Esophagus muscularis mucosa (tissue), 4 donors: ENCODE results near the gene CRYAA. TPM values are rescaled to one million over a fixed set of nuclear protein-coding genes. Genes with fewer than 3 reads are reported as not detected.
"Not testable (repeated sequence)": the region's sequence is repeated elsewhere in the genome, so short reads cannot be mapped to it uniquely, and the experiment has no call there.

Experiments used
- DNase-seq: peaks from one replicate; pipeline ENCODE4 v3.0.0-alpha.2; 2017; ENCODE audit errors: extremely low spot score
- H3K27ac ChIP-seq, 4 donors: fragments of 200-600 bp; sonication (generic); replicated peaks in 1 of 4; 1 replicate in 3 of 4; 2 replicates in 1 of 4; pipeline ENCODE4 v1.5.1; 2016 to 2019; ENCODE audit warnings: mild to moderate bottlenecking in 1 of 4
- H3K27me3 ChIP-seq, 4 donors: fragments of 200-600 bp; sonication (generic); one replicate each; pipeline versions ENCODE4 v1.5.1 to v1.6.0; 2016 to 2019
- H3K36me3 ChIP-seq, 4 donors: fragments of 200-600 bp; sonication (generic); one replicate each; pipeline ENCODE4 v1.5.1; 2016 to 2019
- H3K4me1 ChIP-seq, 4 donors: fragments of 200-600 bp; sonication (generic); one replicate each; pipeline ENCODE4 v1.5.1; 2016 to 2019
- H3K4me3 ChIP-seq, 4 donors: fragments of 200-600 bp; sonication (generic); 1 replicate in 2 of 4; 2 replicates in 2 of 4; pipeline ENCODE4 v1.5.1; 2016 to 2019; ENCODE audit warnings: mild to moderate bottlenecking in 4 of 4, moderate library complexity in 1 of 4
- H3K9me3 ChIP-seq, 4 donors: fragments of 200-600 bp; sonication (generic); 1 replicate in 3 of 4; 2 replicates in 1 of 4; pipeline ENCODE4 v1.5.1; 2016 to 2019
- WGBS: methylation state at CpG from one replicate; pipeline ENCODE4 v1.1.5; 2018; 5-methylcytosine and 5-hydroxymethylcytosine counted together
- intact Hi-C: fragments of 100-400 bp; cut with DNase I; formaldehyde crosslinking; loops from one replicate; pipeline ENCODE4 v1.15.1; 2023
- total RNA-seq, 4 donors: library from RNA; depleted of rRNA; stranded (reverse); fragments of >200 nt; gene quantifications; one replicate each; pipeline versions ENCODE4 v1.1.0 to v1.2.1, GENCODE V29; 2016

The CRYAA gene
- total RNA-seq, 4 donors from 2014 or later = not detected

DNA sequence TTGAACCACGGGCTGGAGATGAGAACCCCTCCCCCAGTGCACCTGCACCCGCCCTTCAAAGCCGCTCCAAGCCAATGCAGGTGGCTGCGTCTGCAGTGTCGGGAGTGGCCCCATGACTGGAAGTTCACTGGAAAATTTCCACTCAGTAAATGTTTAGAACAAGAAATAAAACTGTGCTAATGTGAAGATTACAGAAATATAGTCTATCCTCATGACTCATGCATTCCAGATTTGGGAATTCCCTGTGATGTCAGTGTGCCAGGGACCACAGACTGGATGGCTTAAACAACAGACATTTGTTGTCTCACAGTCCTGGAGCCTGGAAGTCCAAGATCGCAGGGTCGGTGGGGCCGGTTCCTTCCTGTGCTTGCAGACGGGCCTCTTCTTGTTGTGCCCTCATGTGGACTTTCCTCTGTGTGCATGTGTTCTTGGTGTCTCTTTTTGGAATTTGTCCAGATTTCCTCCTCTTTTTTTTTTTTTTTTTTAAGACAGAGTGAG, 6.1 kb upstream of the CRYAA start:
- WGBS = no CpG with 5 or more reads among the region's 9 CpGs
- H3K36me3 ChIP-seq, H3K27ac ChIP-seq, H3K4me1 ChIP-seq, DNase-seq, intact Hi-C loops, H3K27me3 ChIP-seq, H3K9me3 ChIP-seq, H3K4me3 ChIP-seq: not testable (repeated sequence)

DNA sequence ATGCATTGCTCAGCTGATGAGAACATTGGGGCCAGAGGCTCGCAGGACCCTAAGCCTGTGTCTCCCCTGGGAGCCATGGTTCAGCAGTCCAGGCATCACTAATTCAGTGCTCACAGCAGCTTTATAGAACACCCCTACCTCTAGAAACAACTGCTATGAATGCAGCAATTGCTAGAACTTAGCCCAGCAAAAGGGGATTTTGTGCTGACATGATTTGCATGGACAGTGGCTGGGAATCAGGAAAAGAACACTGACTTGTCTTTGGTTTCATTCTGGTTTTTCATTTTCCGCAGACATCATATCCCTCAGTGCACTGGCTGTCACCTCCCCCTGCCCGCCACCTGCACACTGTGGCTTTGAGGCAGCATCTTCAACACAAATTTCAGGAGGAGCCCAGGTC, 4.0 kb upstream of the CRYAA start:
- intact Hi-C loops, DNase-seq, H3K27ac ChIP-seq, H3K27me3 ChIP-seq, H3K4me3 ChIP-seq, H3K9me3 ChIP-seq, H3K4me1 ChIP-seq, H3K36me3 ChIP-seq: not testable (repeated sequence)
- WGBS = no CpG with 5 or more reads among the region's 3 CpGs

DNA sequence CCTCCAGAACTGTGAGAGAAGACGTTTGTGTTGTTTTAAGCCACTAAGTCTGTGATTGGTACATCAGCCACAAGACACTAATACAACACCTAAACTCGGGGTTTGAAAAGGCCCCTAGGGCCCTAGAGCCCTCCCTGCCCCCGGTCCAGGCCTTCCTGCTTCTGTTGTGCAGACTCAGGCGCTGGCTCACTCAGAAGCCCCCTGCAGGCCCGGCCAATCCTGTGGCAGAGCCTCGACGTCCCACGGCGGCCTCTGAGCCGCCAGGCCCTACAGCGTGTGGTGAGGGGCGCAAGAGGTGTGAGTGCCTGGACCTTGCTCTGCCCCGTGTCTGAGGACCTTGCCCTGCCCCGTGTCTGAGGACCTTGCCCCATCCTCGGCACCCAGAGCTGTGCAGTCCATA, 3.1 kb upstream of the CRYAA start:
- WGBS = no CpG with 5 or more reads among the region's 15 CpGs
- H3K36me3 ChIP-seq, DNase-seq, H3K9me3 ChIP-seq, H3K27me3 ChIP-seq, H3K27ac ChIP-seq, H3K4me3 ChIP-seq, H3K4me1 ChIP-seq, intact Hi-C loops: not testable (repeated sequence)

DNA sequence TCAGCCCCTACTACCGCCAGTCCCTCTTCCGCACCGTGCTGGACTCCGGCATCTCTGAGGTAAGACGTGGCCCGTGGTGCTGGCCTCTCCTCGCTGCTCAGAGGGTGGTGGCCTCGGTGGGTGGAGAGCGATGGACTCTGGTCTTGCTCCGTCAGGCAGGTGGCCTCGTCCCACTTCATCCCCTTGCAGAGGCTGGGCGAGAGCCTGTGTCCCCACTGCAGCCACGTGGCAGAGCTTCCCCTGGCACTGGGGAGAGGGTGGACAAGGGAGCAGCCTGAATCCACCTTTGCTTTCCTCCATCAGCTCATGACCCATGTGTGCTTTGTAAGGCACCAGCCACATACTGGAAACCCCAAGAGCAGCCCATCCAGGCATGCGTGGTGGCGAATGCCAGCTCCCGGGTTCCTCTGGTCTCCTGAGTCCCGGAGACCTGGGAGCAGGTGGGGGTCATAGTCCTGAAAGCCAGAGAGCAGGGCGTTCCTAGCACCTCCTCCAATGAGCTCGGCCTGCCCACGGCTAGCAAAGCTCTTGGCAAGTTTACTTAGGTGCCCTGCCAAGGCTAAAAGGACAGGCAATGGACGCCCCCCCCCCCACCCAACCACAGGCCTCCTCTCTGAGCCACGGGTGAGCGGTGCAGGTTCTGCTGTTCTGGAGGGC, 550 bp downstream of the CRYAA start:
- no CpG with 5 or more reads among the region's 23 CpGs for WGBS
- DNase-seq = not testable (repeated sequence)

DNA sequence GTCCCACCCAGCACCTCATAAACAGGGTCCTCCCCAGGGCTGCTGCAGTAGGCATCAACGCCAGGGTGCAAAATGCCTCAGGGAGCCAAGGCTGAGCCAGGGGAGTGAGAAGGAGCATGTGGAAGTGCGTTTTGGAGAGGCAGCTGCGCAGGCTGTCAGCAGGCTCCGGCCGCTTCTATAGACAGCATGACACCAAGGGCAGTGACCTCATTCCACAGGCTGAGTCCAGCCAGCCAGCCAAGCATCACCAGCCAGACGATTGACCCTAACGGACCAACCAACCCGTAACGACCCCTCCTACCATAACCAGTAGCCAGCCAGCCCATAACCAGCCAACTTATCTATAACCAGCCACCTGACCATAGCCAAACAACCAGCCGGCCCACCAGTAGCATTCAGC, 1.1 kb downstream of the CRYAA start:
- H3K4me1 ChIP-seq, intact Hi-C loops, H3K4me3 ChIP-seq, DNase-seq, H3K27me3 ChIP-seq, H3K36me3 ChIP-seq, H3K9me3 ChIP-seq, H3K27ac ChIP-seq: not testable (repeated sequence)
- WGBS = no CpG with 5 or more reads among the region's 10 CpGs

More for the DNA sequence above, 550 bp downstream of the CRYAA start:
- H3K9me3 ChIP-seq, H3K27me3 ChIP-seq, H3K36me3 ChIP-seq, H3K4me3 ChIP-seq, H3K27ac ChIP-seq, intact Hi-C loops, H3K4me1 ChIP-seq: not testable (repeated sequence)

DNA sequence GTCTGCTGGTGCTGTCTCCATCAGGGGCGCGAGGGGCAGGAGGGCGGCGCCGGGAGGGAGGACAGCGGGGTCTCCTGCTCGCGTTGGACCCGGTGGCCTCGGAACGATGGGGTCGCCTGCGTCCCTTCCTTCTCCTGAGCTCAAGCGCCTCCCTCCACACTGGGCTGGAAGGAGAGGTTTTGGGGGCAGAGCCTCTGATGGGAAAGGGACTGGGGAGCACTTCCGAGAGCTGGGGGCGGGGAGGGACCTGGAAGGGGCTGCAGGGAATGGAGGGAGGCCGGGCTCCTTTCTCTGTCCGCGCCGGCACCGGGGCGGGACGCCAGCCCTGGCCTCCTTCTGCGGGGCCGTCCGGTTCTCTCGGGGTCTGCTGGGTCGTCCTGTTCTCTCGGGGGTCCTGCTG, 4.0 kb downstream of the CRYAA start:
- H3K9me3 ChIP-seq, H3K27me3 ChIP-seq, H3K27ac ChIP-seq, intact Hi-C loops, H3K4me1 ChIP-seq, DNase-seq, H3K4me3 ChIP-seq, H3K36me3 ChIP-seq: not testable (repeated sequence)
- WGBS = no CpG with 5 or more reads among the region's 29 CpGs

DNA sequence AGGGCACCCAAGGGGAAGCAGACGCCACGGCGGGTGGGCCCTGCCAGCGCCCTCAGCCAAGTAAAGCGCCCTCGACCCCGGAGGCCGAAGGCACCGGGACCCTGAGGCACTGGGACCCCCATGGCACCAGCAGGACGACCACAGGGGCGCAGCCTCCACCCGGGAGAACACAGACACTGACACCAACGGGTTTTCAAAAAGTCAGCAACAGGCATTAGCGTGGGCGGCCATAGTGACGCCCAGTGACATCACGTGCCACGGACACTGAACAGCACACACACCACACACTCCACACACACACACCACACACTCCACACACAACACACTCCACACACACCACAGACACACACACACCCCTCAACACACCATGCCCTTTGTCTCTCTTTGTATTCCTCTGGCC, 4.6 kb downstream of the CRYAA start:
- H3K4me1 ChIP-seq, DNase-seq, H3K9me3 ChIP-seq, H3K36me3 ChIP-seq, H3K27ac ChIP-seq, H3K4me3 ChIP-seq, H3K27me3 ChIP-seq, intact Hi-C loops: not testable (repeated sequence)
- no CpG with 5 or more reads among the region's 18 CpGs for WGBS

DNA sequence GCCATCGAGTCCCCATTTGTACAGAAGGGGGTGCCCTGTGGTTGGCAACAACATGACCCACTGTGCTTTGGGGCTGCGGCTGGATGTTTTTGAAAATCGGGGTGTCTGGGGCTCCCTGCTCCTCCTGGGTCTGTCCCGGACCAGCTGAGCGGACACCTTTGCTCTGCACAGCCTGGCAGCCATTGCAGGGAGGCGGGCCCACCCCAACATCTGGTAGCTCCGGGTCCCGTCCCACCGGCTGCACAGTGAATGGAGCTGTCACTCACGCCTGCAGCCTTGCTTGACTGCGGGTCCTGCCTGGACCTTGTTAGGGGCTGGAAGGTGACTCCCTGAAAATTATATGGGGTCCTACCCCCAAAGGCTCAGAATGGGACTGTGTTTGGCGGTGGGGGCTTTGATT, 5.1 kb downstream of the CRYAA start:
- no CpG with 5 or more reads among the region's 12 CpGs for WGBS
- DNase-seq, H3K27ac ChIP-seq, H3K4me3 ChIP-seq, H3K36me3 ChIP-seq, intact Hi-C loops, H3K4me1 ChIP-seq, H3K9me3 ChIP-seq, H3K27me3 ChIP-seq: not testable (repeated sequence)

DNA sequence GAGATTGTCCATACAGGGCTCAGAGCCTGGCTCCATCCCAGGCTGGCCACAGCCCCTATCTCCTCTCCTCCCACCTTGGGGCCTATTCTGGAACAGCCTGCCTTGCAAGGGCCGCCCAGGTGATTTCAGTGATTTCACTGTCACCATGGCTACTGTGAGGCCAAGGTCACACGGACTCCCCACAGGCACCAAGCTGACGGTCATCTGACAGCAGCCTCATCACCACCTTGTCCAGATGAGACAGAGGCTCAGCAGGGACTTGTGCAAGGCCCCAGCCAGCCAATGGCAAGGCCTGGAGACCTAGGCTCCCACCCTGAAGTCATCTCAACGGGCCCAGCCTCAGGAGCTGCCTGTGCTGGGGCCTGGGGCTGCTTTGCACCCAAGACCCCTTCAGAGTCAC, 6.2 kb downstream of the CRYAA start:
- H3K27ac ChIP-seq, H3K4me1 ChIP-seq, H3K4me3 ChIP-seq, H3K36me3 ChIP-seq, DNase-seq, H3K27me3 ChIP-seq, H3K9me3 ChIP-seq, intact Hi-C loops: not testable (repeated sequence)
- no CpG with 5 or more reads among the region's 4 CpGs for WGBS

DNA sequence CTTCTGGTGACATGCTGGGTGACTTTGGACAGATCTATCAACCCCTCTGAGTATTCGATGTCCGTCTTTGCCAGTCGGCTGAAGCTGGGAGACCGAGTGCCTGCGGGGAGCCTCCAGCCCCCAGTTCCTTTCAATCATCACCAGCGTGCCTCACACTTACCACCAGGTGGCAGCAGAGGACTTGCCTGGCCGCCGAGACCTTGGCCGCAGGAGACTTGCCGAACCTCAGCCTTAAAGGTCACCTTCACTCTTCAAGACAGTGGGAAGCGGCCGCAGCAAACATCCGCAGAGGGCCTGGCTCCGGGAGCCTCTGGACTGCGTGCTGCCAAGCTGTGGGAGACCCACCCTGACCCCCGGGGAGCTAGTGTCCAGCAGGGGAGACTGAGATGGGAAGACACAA, 7.8 kb downstream of the CRYAA start:
- H3K36me3 ChIP-seq, intact Hi-C loops, DNase-seq, H3K4me3 ChIP-seq, H3K27ac ChIP-seq, H3K4me1 ChIP-seq, H3K27me3 ChIP-seq, H3K9me3 ChIP-seq: not testable (repeated sequence)
- no CpG with 5 or more reads among the region's 16 CpGs for WGBS

DNA sequence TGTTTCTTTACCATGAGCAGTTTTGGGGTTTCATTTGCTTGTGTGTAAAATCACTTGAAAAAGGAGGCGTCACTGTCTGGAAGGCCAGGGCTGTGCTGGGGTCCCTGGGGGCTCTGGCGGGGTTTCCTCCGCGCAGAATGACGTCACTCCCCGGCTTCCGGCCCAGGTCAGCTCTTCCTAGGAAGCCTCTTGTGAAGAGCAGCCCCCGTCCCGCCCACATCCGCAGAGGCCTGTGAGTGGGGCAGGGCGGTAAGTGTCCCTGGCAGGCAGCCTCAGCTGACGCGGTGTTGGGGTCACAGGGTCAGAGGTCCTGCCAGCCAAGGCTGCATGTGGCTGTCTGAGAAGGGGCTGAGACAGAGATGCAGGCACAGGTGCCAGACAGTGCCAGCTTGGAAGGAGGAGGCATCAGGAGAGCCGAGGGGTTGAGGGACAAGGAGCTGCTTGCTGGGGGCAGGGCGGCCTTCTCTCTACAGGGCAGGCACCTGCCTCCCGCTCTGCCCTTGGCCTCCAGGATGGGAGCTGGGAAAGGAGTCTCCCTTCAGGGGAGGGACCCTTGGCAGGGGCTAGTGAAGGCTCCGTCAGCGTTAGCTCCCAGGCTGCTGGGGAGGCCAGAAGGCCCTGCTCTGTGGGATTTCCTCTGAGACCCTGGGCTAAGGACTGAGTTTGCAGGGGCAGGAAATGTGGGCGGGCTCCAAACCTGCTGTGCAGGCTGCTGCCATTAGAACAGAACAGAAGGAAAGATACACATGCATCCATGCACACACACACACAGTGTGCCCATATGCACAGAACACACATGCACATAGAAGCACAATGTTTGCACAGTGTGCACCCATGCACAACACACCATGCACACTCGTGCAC, 8.5 kb downstream of the CRYAA start:
- DNase-seq, H3K27ac ChIP-seq, H3K4me3 ChIP-seq, H3K9me3 ChIP-seq, H3K4me1 ChIP-seq, intact Hi-C loops, H3K36me3 ChIP-seq, H3K27me3 ChIP-seq: not testable (repeated sequence)
- no CpG with 5 or more reads among the region's 20 CpGs for WGBS

DNA sequence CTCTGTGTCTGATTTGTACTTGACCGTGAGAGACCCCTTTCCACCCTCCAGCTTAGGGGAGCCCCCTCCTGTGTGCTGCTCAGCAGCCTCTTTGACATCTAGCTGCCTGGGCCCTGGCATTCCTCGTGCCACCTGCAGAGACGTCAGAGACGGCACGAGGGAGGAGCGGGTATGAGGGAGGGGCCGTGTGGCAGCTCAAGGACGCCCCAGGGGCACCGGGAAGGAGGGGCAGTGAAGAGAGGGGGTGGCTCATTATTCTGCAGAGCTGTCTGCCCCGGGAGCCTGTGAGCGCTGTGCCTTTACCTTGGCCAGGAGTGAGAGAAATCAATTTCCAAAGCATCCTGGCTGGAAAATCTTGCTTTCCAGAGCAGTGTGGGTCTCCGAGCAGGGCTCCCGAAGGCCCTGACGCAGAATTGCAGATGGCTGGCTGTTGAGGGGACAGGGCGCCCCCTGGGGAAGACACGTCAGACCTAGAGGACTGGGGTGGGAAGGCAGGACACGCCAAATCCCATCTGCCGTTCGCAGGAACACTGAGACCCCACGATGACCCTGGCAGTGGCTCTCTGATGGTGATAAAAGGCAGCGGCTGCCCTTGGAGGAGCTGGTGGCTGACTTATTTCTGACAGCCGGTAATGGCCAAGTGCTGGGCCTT, 9.5 kb downstream of the CRYAA start:
- H3K27ac ChIP-seq, intact Hi-C loops, H3K9me3 ChIP-seq, DNase-seq, H3K4me1 ChIP-seq, H3K27me3 ChIP-seq, H3K4me3 ChIP-seq, H3K36me3 ChIP-seq: not testable (repeated sequence)
- WGBS = no CpG with 5 or more reads among the region's 22 CpGs
